ENCODE results near the gene RIPOR3.

RIPOR3 gene

GRCh38 chr20:50591233-50591852, 100.0 kb downstream of the RIPOR3 start:
- no peak overlapping the region for H3K27ac ChIP-seq
- no peak for DNase-seq (ENCODE audit: low spot score)
- no peak overlapping the region for H3K4me3 ChIP-seq
- TF ChIP-seq CTCF (IDR thresholded peaks at IDR 0.05): no peak

- no peak overlapping the region for H3K4me3 ChIP-seq
- TF ChIP-seq CTCF (IDR thresholded peaks at IDR 0.05): no peak
- no peak for DNase-seq (ENCODE audit: low spot score)
- H3K27ac ChIP-seq: no peak overlapping the region
Observed at GRCh38 chr20:50590348-50590664, 101.0 kb downstream of the RIPOR3 start.

- TF ChIP-seq CTCF (IDR thresholded peaks at IDR 0.05): no peak
- no peak overlapping the region for H3K27ac ChIP-seq
- no peak for DNase-seq (ENCODE audit: low spot score)
- H3K4me3 ChIP-seq: no peak overlapping the region
Observed at GRCh38 chr20:50589548-50590347, 101.6 kb downstream of the RIPOR3 start.

GRCh38 chr20:50588034-50588736, 103.2 kb downstream of the RIPOR3 start:
- TF ChIP-seq CTCF (IDR thresholded peaks at IDR 0.05): peak; percentile 81
- no peak overlapping the region for H3K27ac ChIP-seq
- H3K4me3 ChIP-seq: no peak overlapping the region
- DNase-seq (ENCODE audit: low spot score): no peak

- no peak overlapping the region for H3K4me3 ChIP-seq
- no peak for DNase-seq (ENCODE audit: low spot score)
- no peak overlapping the region for H3K27ac ChIP-seq
- TF ChIP-seq CTCF (IDR thresholded peaks at IDR 0.05): no peak
Observed at GRCh38 chr20:50587291-50587961, 103.9 kb downstream of the RIPOR3 start.

GRCh38 chr20:50586531-50587232, 104.7 kb downstream of the RIPOR3 start:
- no peak overlapping the region for H3K4me3 ChIP-seq
- no peak overlapping the region for H3K27ac ChIP-seq
- TF ChIP-seq CTCF (IDR thresholded peaks at IDR 0.05): no peak
- no peak for DNase-seq (ENCODE audit: low spot score)

Data from coronary artery (tissue), 2 donors.